HG02981 (cell line): ENCODE results near the gene UNC13C.
A peak's percentile ranks its signal among the peaks of the same experiment; 100 is the strongest.

Experiments used
- ATAC-seq: cut with Tn5 transposase; IDR thresholded peaks from one replicate; pipeline ENCODE4 v1.9.1; 2021; ENCODE audit warnings: mild to moderate bottlenecking, moderate library complexity; ENCODE audit not compliant: unreplicated experiment

UNC13C gene

DNA sequence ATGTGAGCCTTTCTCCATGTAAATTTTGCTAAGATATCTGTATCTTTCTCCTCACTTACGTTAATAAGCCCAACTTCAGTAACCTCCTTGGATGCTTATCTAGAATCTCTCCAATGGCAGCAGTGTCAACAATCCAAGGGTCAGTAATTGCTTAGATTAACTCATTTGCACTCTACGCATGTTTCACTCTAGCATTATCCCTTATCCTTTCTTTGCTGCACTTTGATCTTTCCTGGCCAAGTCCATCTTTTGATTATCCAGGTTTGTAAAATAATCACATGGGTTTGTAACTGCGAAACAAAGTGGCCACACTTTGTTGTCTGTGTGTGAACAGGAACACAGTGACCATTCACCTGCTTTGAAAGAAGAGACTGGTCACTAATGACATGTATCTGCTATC lies 640.9 kb downstream of the UNC13C start:
- no peak for ATAC-seq

GRCh38 chr15:54620916-54621315 lies 642.7 kb downstream of the UNC13C start:
- ATAC-seq = no peak

DNA sequence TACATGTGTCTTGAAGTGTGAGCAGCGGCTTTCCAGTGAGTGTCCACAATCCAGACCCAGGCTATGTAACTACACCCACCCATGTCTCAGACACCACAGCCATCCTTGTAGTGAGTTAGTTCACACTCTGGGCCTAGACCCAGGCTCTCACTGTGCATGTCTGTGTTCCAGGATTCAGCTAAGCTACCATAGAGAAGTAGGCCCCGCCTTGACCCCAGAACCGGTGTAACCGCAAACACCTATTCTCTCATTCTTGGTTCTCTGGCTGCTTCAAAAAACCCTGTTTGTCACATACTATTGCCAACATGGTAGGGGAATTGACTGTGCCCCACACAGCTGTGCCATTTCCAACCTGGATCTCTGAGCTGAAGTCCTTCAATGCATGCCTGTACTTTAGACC lies 657.9 kb downstream of the UNC13C start:
- no peak for ATAC-seq

DNA sequence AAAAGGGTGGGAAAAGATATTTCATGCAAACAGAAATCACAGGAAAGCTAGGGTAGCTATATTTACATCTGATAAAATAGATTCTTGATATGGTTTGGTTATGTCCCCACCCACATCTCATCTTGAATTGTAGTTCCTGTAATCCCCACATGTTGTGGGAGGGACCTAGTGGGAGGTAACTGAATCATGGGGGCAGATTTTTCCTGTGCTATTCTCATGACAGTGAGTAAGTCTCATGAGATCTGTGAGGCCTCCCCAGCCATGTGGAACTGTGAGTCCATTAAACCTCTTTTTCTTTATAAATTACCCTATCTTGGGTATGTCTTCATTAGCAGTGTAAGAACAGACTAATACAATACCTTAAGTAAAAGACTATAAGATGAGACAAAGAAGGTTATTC lies 660.4 kb downstream of the UNC13C start:
- no peak for ATAC-seq

GRCh38 chr15:54640873-54641272 lies 662.6 kb downstream of the UNC13C start:
- no peak for ATAC-seq

GRCh38 chr15:54644796-54645195 lies 666.6 kb downstream of the UNC13C start:
- no peak for ATAC-seq

DNA sequence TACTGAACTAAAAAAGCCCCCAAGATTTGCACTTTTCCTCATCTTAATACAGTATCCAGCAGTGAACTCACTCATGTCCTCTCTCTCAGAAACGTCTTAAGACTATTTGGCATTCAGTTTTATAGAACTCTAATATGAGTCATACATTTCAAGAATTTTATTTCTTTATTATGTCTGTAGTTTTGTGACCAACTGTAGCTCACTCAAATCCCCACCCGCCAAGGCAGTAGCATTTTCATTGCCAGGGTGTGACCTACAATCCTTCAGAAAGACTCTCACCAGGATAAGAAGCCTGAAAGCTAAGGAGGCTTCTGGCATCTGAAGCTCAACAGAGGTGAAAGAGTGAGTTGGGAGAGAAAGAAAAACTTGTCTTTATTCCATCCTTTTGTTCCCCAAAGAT lies 681.4 kb downstream of the UNC13C start:
- ATAC-seq = no peak

DNA sequence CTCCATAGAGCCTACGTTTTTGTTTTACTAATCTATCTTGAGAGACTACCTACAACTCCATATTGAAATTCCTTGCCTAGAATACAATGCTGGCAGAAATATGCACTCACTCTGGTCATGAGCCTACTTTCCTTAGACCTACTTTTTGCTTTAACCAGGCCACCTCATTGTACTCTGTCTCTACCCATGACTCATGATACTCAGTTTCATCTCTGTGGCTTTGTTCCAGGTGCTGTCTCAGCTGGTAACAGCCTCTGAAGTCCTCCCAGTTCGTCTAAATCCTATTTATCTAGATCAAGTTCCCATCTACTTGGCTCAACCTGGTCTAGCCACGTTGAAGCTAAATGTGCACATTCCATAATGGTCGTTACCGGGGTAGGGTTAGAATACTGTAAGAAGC lies 682.1 kb downstream of the UNC13C start:
- ATAC-seq = no peak

DNA sequence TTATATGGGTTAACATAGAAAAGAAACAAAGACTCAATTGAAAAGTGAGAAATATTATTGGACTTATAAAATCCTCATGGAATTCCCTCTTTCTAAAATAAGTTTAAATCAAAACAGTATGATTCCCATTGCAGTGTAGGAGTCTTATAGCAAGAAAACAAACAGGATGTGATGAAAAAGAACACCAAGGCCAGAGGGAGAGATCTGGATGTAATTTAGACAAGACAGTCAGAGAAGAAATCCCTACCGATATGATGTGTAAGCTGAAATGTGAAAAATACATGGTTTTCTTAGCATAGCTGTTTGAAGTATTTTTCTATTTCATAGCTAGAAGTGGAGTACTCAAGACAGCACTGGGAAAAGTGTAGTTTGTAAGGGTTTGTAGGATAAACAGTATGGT lies 697.0 kb downstream of the UNC13C start:
- no peak for ATAC-seq

DNA sequence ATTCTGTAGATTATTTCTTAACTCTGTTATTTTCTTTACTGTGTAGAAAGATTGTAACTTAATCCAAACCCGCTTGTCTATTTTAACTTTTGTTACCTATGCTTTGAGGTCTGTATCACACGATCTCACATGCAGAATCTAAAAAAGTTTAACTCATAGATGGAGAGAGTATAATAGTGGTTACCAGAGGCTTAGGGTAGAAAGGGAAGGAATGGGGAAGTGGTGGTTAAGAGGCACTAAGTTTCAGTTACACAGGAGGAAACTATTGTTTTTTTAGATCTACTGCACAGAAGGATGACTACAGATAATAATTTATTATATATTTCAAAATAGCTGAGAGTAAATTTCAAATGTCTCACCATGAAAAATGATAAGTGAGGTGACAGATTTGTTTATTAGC lies 703.3 kb downstream of the UNC13C start:
- ATAC-seq = peak; percentile 78
